Ovary (tissue), 3 donors: ENCODE data around the gene DOCK4.

Experiments
- CTCF ChIP-seq, 3 donors: fragments of 450-650 bp in 2 of 3; fragments of 200-600 bp in 1 of 3; IDR thresholded peaks; one replicate each; pipeline versions ENCODE4 v1.5.1 to v1.8.0; 2016 to 2022; ENCODE audit warnings: antibody characterized with exemption in 3 of 3, mild to moderate bottlenecking in 1 of 3
- EP300 ChIP-seq: sonication (generic); formaldehyde crosslinking; IDR thresholded peaks from one replicate; pipeline ENCODE4 v1.6.1; 2017; ENCODE audit warnings: antibody characterized with exemption
- POLR2A ChIP-seq: fragments of 450-650 bp; IDR thresholded peaks from one replicate; pipeline ENCODE4 v1.6.1; 2017; ENCODE audit warnings: antibody characterized with exemption, mild to moderate bottlenecking, moderate library complexity
- donor health status: DM: no; HTN: no; CAD: no.

- TF ChIP-seq CTCF (IDR thresholded peaks at IDR 0.05), result no peak
- no peak for TF ChIP-seq POLR2A
- TF ChIP-seq EP300, result no peak
These were observed 184.1 kb downstream of the DOCK4 start for GRCh38 chr7:112022128-112022527.
